Endothelial cell of umbilical vein (primary cell): Measurements from ENCODE around the gene KLHL13. TPM values are rescaled to one million over a fixed set of nuclear protein-coding genes. Genes with fewer than 3 reads are reported as not detected.

ENCODE experiments used
- BruUV-seq: library from RNA; stranded (reverse); fragments of 400-500 nt; replicated peaks from 2 replicates; lab custom pipeline; 2021; lab: Mats Ljungman, UMichigan
- CTCF ChIA-PET: fragments of 300-600, 350-600 bp; sonication (Branson Sonifier 250); formaldehyde crosslinking; loops from one replicate; lab custom pipeline; 2021; ENCODE audit warnings: antibody characterized with exemption, inconsistent platforms; lab: Charles Lee
- POLR2A ChIA-PET: fragments of 300-600, 350-600 bp; sonication (Branson Sonifier 250); formaldehyde crosslinking; loops from one replicate; lab custom pipeline; 2021; ENCODE audit warnings: antibody characterized with exemption, inconsistent platforms; lab: Charles Lee
- DNase-seq: peaks from one replicate; pipeline ENCODE4 v3.0.0-alpha.2; 2011; ENCODE audit warnings: low read depth, low spot score
- FAIRE-seq: peaks from 2 replicates; lab custom pipeline; 2011; peaks lifted over from hg19 to GRCh38; lab: Jason Lieb, UNC
- H2AFZ ChIP-seq: 2 replicates; pipeline ENCODE4 v1.6.0; 2012; ENCODE audit warnings: low read depth, low read length, control low read depth, inconsistent platforms
- H3K27ac ChIP-seq: 2 replicates; pipeline ENCODE4 v1.5.1; 2011; ENCODE audit warnings: low read depth, mild to moderate bottlenecking, control low read depth, low read length, moderate library complexity; ENCODE audit not compliant: insufficient read depth
- H3K27me3 ChIP-seq, 2 experiments: 2 replicates each; pipeline versions ENCODE4 v1.6.0 to v1.6.1; 2011; ENCODE audit warnings: low read length in 2 of 2, mixed read lengths in 1 of 2; ENCODE audit not compliant: control insufficient read depth in 2 of 2, insufficient read depth in 2 of 2
- H3K36me3 ChIP-seq, 2 experiments: 2 replicates in 1 of 2; 3 replicates in 1 of 2; pipeline ENCODE4 v1.5.1; 2011; ENCODE audit warnings: low read length in 2 of 2, mild to moderate bottlenecking in 1 of 2, moderate library complexity in 1 of 2; ENCODE audit not compliant: control insufficient read depth in 2 of 2, insufficient read depth in 2 of 2; ENCODE audit errors: extremely low read depth in 1 of 2
- H3K4me1 ChIP-seq: 3 replicates; pipeline ENCODE4 v1.5.1; 2011; ENCODE audit warnings: mild to moderate bottlenecking, low read length; ENCODE audit not compliant: control insufficient read depth, insufficient read depth; ENCODE audit errors: extremely low read depth
- H3K4me2 ChIP-seq: 2 replicates; pipeline ENCODE4 v1.6.1; 2011; ENCODE audit warnings: low read length, control low read depth, mixed read lengths; ENCODE audit not compliant: insufficient read depth
- H3K4me3 ChIP-seq, 3 experiments: fragments of 200-600 bp in 1 of 3; sonication (generic), shearing (Covaris generic) in 1 of 3; replicated peaks in 1 of 3; 2 replicates each; pipeline ENCODE4 v1.5.1; 2011 to 2016; ENCODE audit warnings: control low read depth in 3 of 3, low read length in 3 of 3, mild to moderate bottlenecking in 2 of 3, inconsistent platforms in 1 of 3, low read depth in 1 of 3, moderate library complexity in 1 of 3; ENCODE audit not compliant: insufficient read depth in 1 of 3
- H3K79me2 ChIP-seq: 2 replicates; pipeline ENCODE4 v1.6.0; 2012; ENCODE audit warnings: low read length, inconsistent platforms; ENCODE audit not compliant: control insufficient read depth, insufficient read depth
- H3K9ac ChIP-seq: replicated peaks from 2 replicates; pipeline ENCODE3; 2011; ENCODE audit warnings: low read length, control low read depth; ENCODE audit not compliant: insufficient read depth; ENCODE audit errors: extremely low read depth
- H3K9me1 ChIP-seq: replicated peaks from 3 replicates; pipeline ENCODE4 v1.6.0; 2011; ENCODE audit warnings: mild to moderate bottlenecking, low read length; ENCODE audit not compliant: control insufficient read depth, insufficient read depth; ENCODE audit errors: extremely low read depth
- H3K9me3 ChIP-seq: replicated peaks from 2 replicates; pipeline ENCODE4 v1.5.1; 2012; ENCODE audit warnings: low read length, inconsistent platforms; ENCODE audit not compliant: control insufficient read depth, insufficient read depth
- H4K20me1 ChIP-seq: replicated peaks from 2 replicates; pipeline ENCODE3; 2011; ENCODE audit warnings: mild to moderate bottlenecking, low read length; ENCODE audit not compliant: control insufficient read depth, insufficient read depth; ENCODE audit errors: extremely low read depth
- CTCF ChIP-seq, 2 donors: IDR thresholded peaks; 1 replicate in 1 of 2; 2 replicates in 1 of 2; pipeline ENCODE4 v1.5.1; 2011; ENCODE audit warnings: low read length in 2 of 2, mild to moderate bottlenecking in 2 of 2, moderate library complexity in 2 of 2, control low read depth in 1 of 2, inconsistent platforms in 1 of 2, low read depth in 1 of 2; ENCODE audit not compliant: insufficient read depth in 1 of 2; ENCODE audit errors: extremely low read depth in 1 of 2
- EZH2 ChIP-seq: IDR thresholded peaks from 2 replicates; pipeline ENCODE4 v1.6.1; 2012; ENCODE audit warnings: borderline replicate concordance, low read depth, mild to moderate bottlenecking, moderate library complexity, low read length, inconsistent platforms; ENCODE audit not compliant: severe bottlenecking
- FOS ChIP-seq: IDR thresholded peaks from 2 replicates; pipeline ENCODE4 v1.6.1; 2011; ENCODE audit warnings: mild to moderate bottlenecking, low read length, moderate library complexity, borderline replicate concordance; ENCODE audit not compliant: insufficient read depth
- GATA2 ChIP-seq: IDR thresholded peaks from 2 replicates; pipeline ENCODE4 v1.7.0; 2011; ENCODE audit warnings: low read depth, mild to moderate bottlenecking, moderate library complexity, mixed read lengths, low read length; ENCODE audit not compliant: insufficient read length, insufficient read depth
- JUN ChIP-seq: IDR thresholded peaks from 2 replicates; pipeline ENCODE4 v1.6.1; 2011; ENCODE audit warnings: borderline replicate concordance, low read depth; ENCODE audit not compliant: insufficient read length, insufficient read depth
- MAX ChIP-seq: IDR thresholded peaks from 2 replicates; pipeline ENCODE4 v1.6.1; 2011; ENCODE audit not compliant: insufficient read depth, insufficient read length
- MYC ChIP-seq: IDR thresholded peaks from one replicate; pipeline ENCODE4 v1.6.1; 2011; ENCODE audit warnings: mild to moderate bottlenecking, low read depth, low read length
- POLR2A ChIP-seq: IDR thresholded peaks from 2 replicates; pipeline ENCODE4 v1.6.1; 2012; ENCODE audit warnings: low read depth, mild to moderate bottlenecking, control low read depth, low read length
- POLR2AphosphoS5 ChIP-seq: IDR thresholded peaks from 2 replicates; pipeline ENCODE4 v1.6.1; 2012; ENCODE audit warnings: low read depth, mild to moderate bottlenecking, control low read depth, low read length, moderate library complexity; ENCODE audit not compliant: insufficient read depth
- dilution Hi-C: fragments of 300-500 bp; cut with MboI; formaldehyde crosslinking; loops from one replicate; pipeline ENCODE4 v1.15.0; 2019; ENCODE audit warnings: low sequenced_read_pairs; ENCODE audit not compliant: extremely low pct_ligation_motif_present
- intact Hi-C: fragments of 100-400 bp; cut with micrococcal nuclease; formaldehyde crosslinking; loops from one replicate; pipeline ENCODE4 v1.10.0; 2022
- polyA plus RNA-seq, 4 experiments: library from polyadenylated mRNA; depleted of rRNA in 3 of 4; stranded (reverse) in 3 of 4; unstranded in 1 of 4; fragments of >200 nt; gene quantifications; 2 replicates each; pipeline versions ENCODE4 v1.2.1 to v1.2.3, GENCODE V29; 2011 to 2012; ENCODE audit warnings: missing spikeins in 1 of 4
- small RNA-seq: library from RNA; depleted of rRNA; stranded (forward); fragments of <200 nt; gene quantifications from one replicate; pipeline ENCODE3, GENCODE V24; 2012; ENCODE audit warnings: low replicate concordance, low read depth; ENCODE audit not compliant: insufficient read depth, insufficient read length
- total RNA-seq: library from RNA; stranded (reverse); gene quantifications from 2 replicates; pipeline ENCODE4 v1.2.3, GENCODE V29; 2021

The KLHL13 gene
- total and polyA plus RNA-seq, 2 donors (not counting 3 experiments of a cell fraction or from before 2014, with no cell fraction given): 15.3 to 18.2 TPM

GRCh38 chrX:117851025-117851424, 265.6 kb downstream of the KLHL13 start:
- Histone ChIP-seq H3K4me2 (no peak overlapping the region), H3K9ac (no peak overlapping the region), H2AFZ (no peak overlapping the region), H3K4me1 (no peaks in the 10 kb centered on the region), H3K27ac (no peak overlapping the region), H3K79me2 (no peaks in the 10 kb centered on the region), H3K9me3 (no peaks in the 10 kb centered on the region), H4K20me1 (no peaks in the 10 kb centered on the region), H3K9me1 (no peaks in the 10 kb centered on the region), H3K4me3 (no peak overlapping the region), H3K36me3 (no peaks in the 10 kb centered on the region), H3K27me3 (no peaks in the 10 kb centered on the region)
- FAIRE-seq: no peak
- dilution Hi-C loops (no loop called here), intact Hi-C loops (no loop called here)
- DNase-seq: no peak
- ChIA-PET CTCF (no interaction called here), POLR2A (no interaction called here)
- no peak for TF ChIP-seq EZH2
- no peak for TF ChIP-seq POLR2AphosphoS5
- TF ChIP-seq CTCF (IDR thresholded peaks at IDR 0.05; ENCODE audit: extremely low read depth in 1 of 2, insufficient read depth in 1 of 2, low read depth in 1 of 2, low read length in 2 of 2): no peak
- no peak for TF ChIP-seq MYC
- TF ChIP-seq JUN: no peak
- no peak for TF ChIP-seq GATA2
- no peak for TF ChIP-seq POLR2A
- TF ChIP-seq FOS: no peak
- no peak for TF ChIP-seq MAX
- no TSS peak for BruUV-seq

Small RNA genes within 50 kb of the gene (small RNA-seq; reads per million reads assigned to genes)
- gene RF00019 (not detected), gene TUBB4BP3 (not detected)

Other genes starting within 250 kb of the KLHL13 start
- gene WDR44, start 229.3 kb upstream of the KLHL13 start, total RNA-seq: 17.4 and 17.6 TPM in 2 replicates
- gene WDR44, start 229.3 kb upstream of the KLHL13 start, polyA plus RNA-seq: 5.7 and 6.5 TPM in 2 replicates